NCI-H748 (cell line): ENCODE data around the gene SETDB1.
"Not testable (repeated sequence)": the region's sequence is repeated elsewhere in the genome, so short reads cannot be mapped to it uniquely, and the experiment has no call there.

Experiments used
- DNase-seq: peaks from one replicate; lab custom pipeline; 2025; ENCODE audit not compliant: unreplicated experiment; lab: John Stamatoyannopoulos, UW

SETDB1 gene

GRCh38 chr1:150926097-150926741 lies at the start of gene SETDB1:
Gene SETDB1, plus strand, starts transcription at chr1:150926363. Its CDS starts 1,352 bp downstream, at chr1:150927715.
- peak; percentile 98 for DNase-seq

DNA sequence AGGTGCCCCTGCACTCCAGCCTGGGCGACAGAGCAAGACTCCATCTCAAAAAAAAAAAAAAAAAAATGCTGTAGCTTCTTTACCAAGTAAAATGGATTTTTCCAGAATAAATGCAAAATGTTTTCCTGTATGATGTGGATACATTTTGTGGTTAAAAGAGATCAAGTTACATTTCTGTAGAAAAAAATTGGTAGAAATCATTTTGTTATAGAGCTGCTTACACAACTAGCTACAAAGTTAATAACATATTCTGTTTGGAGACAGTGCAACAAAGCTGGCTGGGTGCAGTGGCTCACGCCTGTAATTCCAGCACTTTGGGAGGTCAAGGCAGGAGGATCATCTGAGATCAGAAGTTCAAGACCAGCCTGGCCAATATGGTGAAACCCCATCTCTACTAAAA lies 47.2 kb upstream of the SETDB1 start:
- not testable (repeated sequence) for DNase-seq

DNA sequence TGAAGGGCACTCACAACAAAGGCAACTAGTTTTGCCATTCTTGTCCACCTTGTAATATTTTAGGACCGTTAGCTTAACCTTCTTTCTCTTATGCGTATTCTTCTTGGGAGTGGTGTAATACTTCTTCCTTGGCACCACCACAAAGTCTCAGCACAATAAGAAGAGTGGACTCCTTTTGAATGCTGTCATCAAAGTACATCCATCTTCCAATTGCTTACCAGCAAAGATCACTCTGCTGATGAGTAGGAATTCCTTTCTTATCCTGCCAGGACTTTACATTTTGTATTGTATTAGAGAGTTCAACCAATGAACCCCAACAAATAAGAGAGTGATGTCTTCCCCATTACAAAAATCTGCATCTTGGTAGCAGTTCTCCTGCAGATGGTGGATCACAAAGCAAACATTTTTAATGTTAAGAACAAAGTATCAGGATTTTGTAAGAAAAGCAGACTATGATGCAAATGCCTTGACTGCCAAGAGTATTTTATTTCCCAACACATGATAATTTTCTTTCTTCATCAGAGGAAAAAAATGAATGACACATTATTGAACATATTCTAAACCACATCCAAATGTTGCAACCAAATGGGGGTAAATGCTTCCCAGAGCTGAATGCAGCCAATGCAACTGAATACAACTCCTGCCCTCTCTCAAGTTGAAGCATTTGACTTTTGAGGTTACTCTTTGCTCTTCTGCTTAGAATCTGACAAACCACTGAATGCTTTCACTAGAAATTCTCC lies 44.7 kb upstream of the SETDB1 start:
- DNase-seq = no peak

DNA sequence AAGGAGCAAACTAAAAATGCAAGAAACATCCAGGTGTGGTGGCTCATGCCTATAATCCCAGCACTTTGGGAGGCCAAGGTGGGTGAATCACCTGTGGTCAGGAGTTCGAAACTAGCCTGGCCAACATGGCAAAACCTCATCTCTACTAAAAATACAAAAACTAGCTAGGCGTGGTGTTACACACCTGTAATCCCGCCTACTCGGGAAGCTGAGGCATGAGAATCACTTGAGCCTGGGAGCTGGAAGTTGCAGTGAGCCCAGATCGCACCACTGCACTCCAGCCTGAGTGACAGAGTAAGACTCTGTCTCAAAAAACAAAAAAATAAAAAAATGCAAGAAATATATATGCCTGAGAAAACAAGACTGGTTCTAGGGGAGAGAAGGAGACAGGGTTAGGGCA lies 43.0 kb upstream of the SETDB1 start:
- not testable (repeated sequence) for DNase-seq

DNA sequence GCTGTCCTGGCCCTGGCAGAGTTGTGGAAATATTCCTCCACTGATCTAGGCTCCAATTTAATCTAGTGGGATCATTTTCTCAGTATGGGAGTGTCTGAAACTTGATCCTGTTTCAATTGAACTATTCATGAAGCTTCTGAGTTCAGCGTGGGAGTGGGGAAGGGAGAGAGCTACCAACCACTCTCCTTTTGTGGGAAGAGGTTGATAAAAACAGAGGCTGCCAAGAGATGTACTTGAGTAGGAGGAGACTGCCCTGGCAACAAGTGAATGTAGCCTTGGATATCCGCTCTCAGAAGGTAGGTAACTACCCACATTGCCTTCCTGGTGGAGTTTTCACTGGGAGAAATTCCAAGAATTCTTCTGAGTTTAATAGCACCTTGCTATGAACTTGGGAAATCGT lies 39.1 kb upstream of the SETDB1 start, which contains the start of gene CTXND2:
Gene CTXND2 (plus strand): TSS at position 119 of the 400 bp plus-strand sequence. CDS start 25,179 bp downstream, outside the sequence.
- DNase-seq = no peak

DNA sequence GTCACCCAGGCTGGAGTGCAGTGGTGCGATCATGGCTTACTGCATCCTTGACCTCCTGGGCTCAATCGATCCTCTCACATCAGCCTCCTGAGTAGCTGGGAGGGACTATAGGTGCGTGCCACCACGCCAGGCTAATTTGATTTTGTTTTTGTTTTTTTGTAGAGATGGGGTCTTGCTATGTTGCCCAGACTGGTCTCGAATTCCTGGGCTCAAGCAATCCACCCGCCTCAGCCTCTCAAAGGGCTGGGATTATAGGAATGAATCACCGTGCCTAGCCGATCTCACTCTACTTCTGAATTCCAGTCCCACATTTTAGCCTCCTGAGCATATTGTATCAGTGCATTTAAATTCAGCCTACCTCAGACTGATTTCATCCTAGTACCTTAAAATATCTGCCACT lies 37.4 kb upstream of the SETDB1 start:
- no peak for DNase-seq

DNA sequence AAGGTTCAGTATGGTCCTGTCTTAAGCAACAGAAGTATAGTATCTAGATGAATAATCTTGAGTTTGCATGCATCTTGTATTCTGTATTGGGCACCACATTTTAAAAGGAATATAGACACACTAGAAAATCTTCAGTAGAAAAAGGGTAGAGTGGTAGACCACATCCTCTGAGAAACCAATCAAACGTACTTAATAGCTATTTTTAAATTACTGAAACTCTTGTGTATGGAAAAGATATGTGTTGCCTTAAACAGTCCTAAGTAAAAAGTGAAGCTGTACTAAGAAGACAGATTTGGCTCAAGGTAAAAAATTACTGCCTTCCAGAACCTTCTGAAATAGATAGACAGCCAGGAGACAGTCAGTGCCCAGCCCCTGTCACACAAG lies 36.1 kb upstream of the SETDB1 start:
- no peak for DNase-seq

- DNase-seq = no peak
These were observed 32.7 kb upstream of the SETDB1 start for GRCh38 chr1:150893336-150893913.

DNA sequence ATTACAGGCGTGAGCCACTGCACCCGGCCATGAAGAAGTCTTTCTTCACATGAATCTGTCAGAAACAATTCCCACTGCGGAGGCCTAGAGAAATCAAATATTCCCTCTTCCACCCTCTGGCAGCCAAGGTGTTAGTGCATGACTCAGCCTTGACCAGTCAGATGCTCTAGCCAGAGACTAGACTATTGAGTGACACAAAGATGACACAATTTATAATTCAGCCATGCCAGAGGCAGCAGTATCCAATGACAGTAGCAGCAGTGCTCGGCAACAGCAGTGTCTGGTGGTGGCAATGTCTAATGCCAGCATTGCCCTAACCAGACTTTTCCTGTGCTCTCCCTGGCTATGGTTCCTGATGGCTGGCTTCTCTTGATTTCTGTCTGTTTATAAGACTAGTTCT lies 30.5 kb upstream of the SETDB1 start:
- DNase-seq = no peak

GRCh38 chr1:150899795-150900194 lies 26.4 kb upstream of the SETDB1 start:
- DNase-seq = not testable (repeated sequence)

GRCh38 chr1:150902346-150902745 lies 23.8 kb upstream of the SETDB1 start:
- DNase-seq = no peak

DNA sequence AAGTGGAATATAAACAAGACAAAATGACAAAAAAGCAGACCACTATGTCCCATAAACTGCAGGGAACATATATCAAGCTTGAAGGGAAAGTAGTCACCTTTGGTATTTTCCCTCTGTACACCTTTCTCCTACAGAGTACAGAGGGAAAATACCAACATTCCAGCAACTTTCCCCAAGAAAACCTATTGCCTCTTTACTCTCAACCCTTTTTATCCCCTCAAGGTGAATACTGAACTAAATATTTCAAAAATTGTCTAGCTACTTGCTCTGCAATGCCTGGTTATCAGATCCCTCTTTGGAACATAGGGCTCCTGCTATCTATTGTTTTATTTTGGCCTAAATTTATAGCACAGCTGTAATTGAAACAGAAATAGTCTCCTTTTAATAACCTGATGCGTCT lies 23.4 kb upstream of the SETDB1 start:
- no peak for DNase-seq

DNA sequence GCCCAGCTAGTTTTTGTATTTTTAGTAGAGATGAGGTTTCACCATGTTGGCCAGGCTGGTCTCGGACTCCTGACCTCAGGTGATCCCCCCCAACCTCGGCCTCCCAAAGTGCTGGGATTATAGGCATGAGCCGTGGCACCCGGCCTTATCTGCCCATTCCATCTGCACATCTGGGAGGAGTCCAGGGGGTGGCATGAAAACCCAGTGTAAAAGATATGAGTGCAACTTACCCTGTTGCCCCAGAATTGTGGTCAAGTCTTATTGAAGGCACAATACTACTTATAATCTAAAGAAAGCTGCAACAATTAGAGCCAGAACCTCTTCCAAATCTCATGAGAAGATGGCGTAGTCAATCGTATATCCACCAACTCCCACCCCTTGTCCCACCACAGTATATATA lies 20.9 kb upstream of the SETDB1 start:
- DNase-seq = no peak

DNA sequence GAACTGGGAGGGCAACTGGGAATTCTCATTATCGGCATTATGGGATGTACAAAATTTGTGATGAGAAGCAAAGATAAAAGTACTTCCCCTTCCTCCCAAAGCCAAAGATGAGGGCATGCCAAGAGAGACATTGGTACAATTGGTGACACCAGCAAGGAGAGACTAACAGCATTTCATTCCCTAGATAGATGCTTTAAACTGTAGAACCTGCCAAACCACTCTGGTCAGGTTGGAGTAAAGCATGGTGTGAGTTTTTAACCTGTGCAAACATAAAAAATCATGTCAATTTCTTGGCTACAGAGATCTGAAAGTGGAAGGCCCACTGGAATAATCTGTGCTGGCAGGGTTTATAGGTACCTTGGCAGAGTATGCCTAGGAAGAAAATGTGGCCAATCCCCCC lies 19.8 kb upstream of the SETDB1 start:
- peak; percentile 8 for DNase-seq

DNA sequence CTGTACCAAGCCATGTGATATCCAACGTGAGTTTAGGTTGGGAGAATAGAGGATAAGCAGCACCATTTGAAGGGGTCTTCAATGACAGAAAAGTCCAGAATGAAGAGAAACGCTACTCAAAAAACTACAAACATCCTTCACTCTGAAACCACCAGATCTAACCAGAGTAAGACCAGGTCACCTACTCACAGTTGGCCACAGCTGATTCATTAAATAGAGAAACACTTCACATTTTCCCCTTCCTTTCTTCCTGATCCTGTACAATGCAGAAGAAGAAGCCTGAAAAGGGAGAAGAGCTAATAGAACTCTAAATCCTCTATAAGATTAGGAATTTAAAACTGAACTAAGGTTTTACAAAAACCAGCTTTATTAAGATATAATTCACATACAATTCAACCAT lies 19.4 kb upstream of the SETDB1 start:
- no peak for DNase-seq

GRCh38 chr1:150909585-150910180 lies 16.5 kb upstream of the SETDB1 start:
- DNase-seq = no peak

GRCh38 chr1:150912623-150913022 lies 13.5 kb upstream of the SETDB1 start:
- no peak for DNase-seq

DNA sequence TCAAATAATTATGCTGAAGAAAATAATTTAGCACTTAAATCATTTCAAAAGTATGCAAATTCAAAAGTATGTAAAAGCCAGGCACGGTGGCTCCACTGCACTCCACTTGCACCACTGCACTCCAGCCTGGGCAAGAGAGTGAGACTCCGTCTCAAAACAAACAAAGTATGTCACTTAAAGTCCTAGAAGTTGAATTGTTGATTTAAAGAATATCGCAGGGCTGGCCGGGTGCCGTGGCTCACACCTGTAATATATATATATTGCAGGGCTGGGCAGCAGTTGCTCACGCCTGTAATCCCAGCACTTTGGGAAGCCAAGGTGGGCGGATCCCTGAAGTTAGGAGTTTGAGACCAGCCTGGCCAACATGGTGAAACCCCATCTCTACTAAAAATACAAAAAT lies 8.8 kb upstream of the SETDB1 start:
- DNase-seq = no peak

DNA sequence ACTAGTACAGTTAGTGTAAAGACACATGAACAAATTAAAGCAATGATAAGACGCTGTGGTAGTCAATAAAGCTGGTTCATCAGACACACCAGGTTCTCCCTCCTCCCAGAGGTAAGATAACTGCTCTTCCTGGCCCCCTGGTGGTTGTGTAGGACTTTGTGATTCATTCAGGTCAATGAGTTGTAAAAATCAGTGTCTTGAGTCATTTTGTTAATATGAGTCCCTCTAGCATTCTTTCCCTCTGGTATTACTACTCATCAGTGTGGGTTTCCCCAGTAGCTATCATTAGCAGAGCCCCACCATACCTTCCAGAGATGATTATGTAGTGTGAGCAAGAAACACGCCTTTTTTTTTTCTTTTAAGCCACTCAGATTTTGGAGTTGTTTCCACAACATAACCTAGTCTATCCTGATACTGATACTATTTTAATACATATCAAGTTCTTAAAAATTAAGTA lies 3.6 kb upstream of the SETDB1 start:
- DNase-seq = peak; percentile 73

DNA sequence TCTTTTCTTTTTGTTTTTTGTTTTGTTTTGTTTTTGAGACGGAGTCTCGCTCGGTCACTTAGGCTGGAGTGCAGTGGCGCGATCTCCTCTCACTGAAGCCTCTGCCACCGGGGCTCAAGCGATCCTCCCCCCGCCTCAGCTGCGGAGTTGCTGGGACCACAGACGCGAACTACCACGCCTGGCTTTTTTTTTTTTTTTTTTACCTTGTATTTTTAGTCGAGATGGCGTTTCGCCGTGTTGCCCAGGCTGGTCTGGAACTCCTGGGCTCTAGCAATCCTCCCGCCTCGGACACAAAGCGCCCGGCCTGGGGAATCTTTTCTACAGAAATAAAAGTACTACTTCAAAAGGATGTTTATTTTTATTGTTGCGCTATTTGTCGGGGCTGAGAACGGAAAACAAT lies 1.1 kb upstream of the SETDB1 start:
- no peak for DNase-seq

GRCh38 chr1:150927624-150928023 lies 1.5 kb downstream of the SETDB1 start:
- no peak for DNase-seq

DNA sequence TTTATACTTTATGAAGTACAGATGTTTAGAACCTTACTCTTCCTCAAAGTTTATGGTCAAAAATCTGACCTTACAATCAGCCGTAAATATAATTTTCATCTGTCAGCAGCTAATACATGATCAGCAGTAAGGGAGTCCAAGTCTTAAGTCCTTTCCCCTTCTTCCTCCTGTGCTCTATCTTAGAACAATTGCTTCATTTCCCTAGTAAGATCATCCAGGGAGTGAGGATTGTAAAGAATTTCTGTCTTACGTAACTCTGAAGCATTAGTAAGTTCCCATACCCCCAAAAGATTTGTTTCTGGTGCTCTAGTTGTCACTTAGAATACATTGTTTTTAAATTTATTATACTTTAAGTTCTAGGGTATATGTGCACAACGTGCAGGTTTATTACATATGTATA lies 2.1 kb downstream of the SETDB1 start:
- no peak for DNase-seq
